A549 (cell line): ENCODE data around the gene KCNQ1OT1.
A peak's percentile ranks its signal among the peaks of the same experiment; 100 is the strongest.

Source experiments
- CEBPB ChIP-seq, 2 experiments: fragments of >200 bp in 1 of 2; sonication (Bioruptor Twin) in 1 of 2; formaldehyde crosslinking in 1 of 2; IDR thresholded peaks; 2 replicates each; pipeline ENCODE4 v1.6.1; 2012 to 2016
- CTCF ChIP-seq: fragments of >200 bp; sonication (Bioruptor Twin); formaldehyde crosslinking; IDR thresholded peaks from 3 replicates; pipeline ENCODE4 v1.5.1; 2016
- EP300 ChIP-seq, 2 experiments: fragments of >200 bp; sonication (Bioruptor Twin); formaldehyde crosslinking; IDR thresholded peaks; 2 replicates in 1 of 2; 3 replicates in 1 of 2; pipeline ENCODE4 v1.6.1; 2016 to 2017
- FOSL2 ChIP-seq, 2 experiments: fragments of 450-650 bp in 1 of 2; fragments of >200 bp in 1 of 2; sonication (Bioruptor Twin) in 1 of 2; formaldehyde crosslinking; IDR thresholded peaks; 2 replicates each; pipeline versions ENCODE4 v1.5.0 to v1.6.1; 2016 to 2020; ENCODE audit warnings: mild to moderate bottlenecking in 1 of 2, moderate library complexity in 1 of 2
- HMGXB4 ChIP-seq: fragments of 250-450 bp; sonication (Bioruptor Pico); IDR thresholded peaks from 2 replicates; pipeline ENCODE4 v1.5.0; 2021; ENCODE audit warnings: mild to moderate bottlenecking, moderate library complexity, borderline replicate concordance
- HOXA7 ChIP-seq: fragments of 250-450 bp; sonication (Bioruptor Pico); IDR thresholded peaks from 2 replicates; pipeline ENCODE4 v1.5.0; 2020; ENCODE audit warnings: mild to moderate bottlenecking, moderate library complexity
- MAFK ChIP-seq: fragments of 450-650 bp; IDR thresholded peaks from 2 replicates; pipeline ENCODE4 v1.6.1; 2014; ENCODE audit not compliant: partially characterized antibody
- MAX ChIP-seq: IDR thresholded peaks from 2 replicates; pipeline ENCODE4 v1.6.1; 2012
- POLR2A ChIP-seq: IDR thresholded peaks from 2 replicates; pipeline ENCODE4 v1.6.1; 2012; ENCODE audit warnings: mild to moderate bottlenecking, low read length
- POLR2AphosphoS2 ChIP-seq: conservative IDR thresholded peaks from 2 replicates; pipeline ENCODE4 v1.6.1; 2012; ENCODE audit warnings: low read length, improper control_type of control experiment, inconsistent platforms
- RFX5 ChIP-seq: fragments of 450-650 bp; IDR thresholded peaks from 2 replicates; pipeline ENCODE4 v1.7.1; 2014; ENCODE audit warnings: antibody characterized with exemption, mild to moderate bottlenecking, moderate library complexity
- SMC3 ChIP-seq: fragments of >200 bp; sonication (Bioruptor Twin); formaldehyde crosslinking; IDR thresholded peaks from 3 replicates; pipeline ENCODE4 v1.6.1; 2018; ENCODE audit warnings: inconsistent platforms
- TP53 ChIP-seq: fragments of 250-450 bp; sonication (Bioruptor Pico); IDR thresholded peaks from 2 replicates; pipeline ENCODE4 v1.5.0; 2021; ENCODE audit warnings: mild to moderate bottlenecking, moderate library complexity

- TF ChIP-seq HMGXB4, result no peak; the same call in 1 of the 2 replicates
- TF ChIP-seq EP300 (IDR thresholded peaks at IDR 0.05), result no peak
- no peak for TF ChIP-seq FOSL2 (IDR thresholded peaks at IDR 0.05)
- no peak for TF ChIP-seq FOSL2 (CRISPR knock-in tag; IDR thresholded peaks at IDR 0.05)
- TF ChIP-seq CTCF, result no peak
- TF ChIP-seq TP53, result no peak
- TF ChIP-seq MAX, result peak; percentile 71; the same call in 1 of the 2 replicates
- no peak for TF ChIP-seq HOXA7 (CRISPR knock-in tag)
- no peak for TF ChIP-seq MAFK
- TF ChIP-seq POLR2A, result peak; percentile 99
- TF ChIP-seq POLR2AphosphoS2, result no peak
- TF ChIP-seq SMC3, result no peak
- TF ChIP-seq RFX5, result peak; percentile 91
- no peak for TF ChIP-seq CEBPB (IDR thresholded peaks at IDR 0.05)
Measured at GRCh38 chr11:2699531-2700414, at the start of gene KCNQ1OT1.
